GM12878 (cell line): ENCODE results near the gene SENP5.

Experiments
- FOXK2 ChIP-seq: fragments of 450-650 bp; IDR thresholded peaks from 2 replicates; pipeline ENCODE4 v1.6.1; 2017; ENCODE audit warnings: mild to moderate bottlenecking, moderate library complexity
- RAD21 ChIP-seq: IDR thresholded peaks from 2 replicates; pipeline ENCODE4 v1.6.1; 2011; ENCODE audit warnings: mild to moderate bottlenecking, low read depth, low read length, moderate library complexity; ENCODE audit not compliant: insufficient read depth
- YY1 ChIP-seq: IDR thresholded peaks from 2 replicates; pipeline ENCODE4 v1.6.1; 2011; ENCODE audit warnings: low read depth, mild to moderate bottlenecking, low read length
- TF ChIP-seq, protein P1 (sequence below), 3 experiments: IDR thresholded peaks in 2 of 3; conservative IDR thresholded peaks in 1 of 3; 2 replicates each; pipeline ENCODE4 v1.5.1; 2011; ENCODE audit warnings: low read depth in 3 of 3, low read length in 3 of 3, mild to moderate bottlenecking in 3 of 3, control low read depth in 2 of 3, moderate library complexity in 2 of 3, inconsistent platforms in 1 of 3, mixed read lengths in 1 of 3; ENCODE audit not compliant: control insufficient read depth in 2 of 3, insufficient read depth in 1 of 3; ENCODE audit errors: extremely low read depth in 1 of 3

DNA sequence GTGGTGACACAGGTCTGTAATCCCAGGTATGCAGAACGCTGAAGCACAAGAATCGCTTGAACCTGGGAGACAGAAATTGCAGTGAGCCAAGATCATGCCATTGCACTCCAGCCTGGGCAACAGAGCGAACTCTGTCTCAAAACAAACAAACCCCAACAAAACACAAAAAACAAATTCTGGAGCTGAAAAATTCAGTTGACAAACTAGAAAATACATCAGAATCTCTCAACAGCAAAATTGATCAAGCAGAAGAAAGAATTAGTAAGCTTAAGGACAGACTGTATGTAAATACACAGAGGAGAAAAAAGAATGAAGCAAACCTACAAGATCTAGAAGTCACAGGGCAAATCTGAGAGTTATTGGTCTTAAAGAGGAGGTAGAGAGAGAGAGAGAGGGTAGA lies 49.3 kb downstream of the SENP5 start:
- TF ChIP-seq, protein P1, sequence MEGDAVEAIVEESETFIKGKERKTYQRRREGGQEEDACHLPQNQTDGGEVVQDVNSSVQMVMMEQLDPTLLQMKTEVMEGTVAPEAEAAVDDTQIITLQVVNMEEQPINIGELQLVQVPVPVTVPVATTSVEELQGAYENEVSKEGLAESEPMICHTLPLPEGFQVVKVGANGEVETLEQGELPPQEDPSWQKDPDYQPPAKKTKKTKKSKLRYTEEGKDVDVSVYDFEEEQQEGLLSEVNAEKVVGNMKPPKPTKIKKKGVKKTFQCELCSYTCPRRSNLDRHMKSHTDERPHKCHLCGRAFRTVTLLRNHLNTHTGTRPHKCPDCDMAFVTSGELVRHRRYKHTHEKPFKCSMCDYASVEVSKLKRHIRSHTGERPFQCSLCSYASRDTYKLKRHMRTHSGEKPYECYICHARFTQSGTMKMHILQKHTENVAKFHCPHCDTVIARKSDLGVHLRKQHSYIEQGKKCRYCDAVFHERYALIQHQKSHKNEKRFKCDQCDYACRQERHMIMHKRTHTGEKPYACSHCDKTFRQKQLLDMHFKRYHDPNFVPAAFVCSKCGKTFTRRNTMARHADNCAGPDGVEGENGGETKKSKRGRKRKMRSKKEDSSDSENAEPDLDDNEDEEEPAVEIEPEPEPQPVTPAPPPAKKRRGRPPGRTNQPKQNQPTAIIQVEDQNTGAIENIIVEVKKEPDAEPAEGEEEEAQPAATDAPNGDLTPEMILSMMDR (IDR thresholded peaks at IDR 0.05 in 2 of 3, conservative IDR thresholded peaks at IDR 0.05 in 1 of 3; ENCODE audit: control insufficient read depth in 2 of 3, extremely low read depth in 1 of 3, insufficient read depth in 1 of 3, low read depth in 3 of 3, low read length in 3 of 3), result no peak
- TF ChIP-seq YY1 (no peak), RAD21 (no peak), FOXK2 (no peak)
